Peyer's patch (tissue), 4 donors: ENCODE results near the gene TCF4.

ENCODE experiments used
- POLR2A ChIP-seq, 2 donors: fragments of 450-650 bp; IDR thresholded peaks; one replicate each; pipeline ENCODE4 v1.5.1; 2017; ENCODE audit warnings: antibody characterized with exemption in 2 of 2, mild to moderate bottlenecking in 2 of 2, moderate library complexity in 2 of 2
- TF ChIP-seq, protein P1 (sequence below), 6 experiments: fragments of 450-650 bp in 4 of 6; fragments of 200-600 bp in 2 of 6; sonication (generic) in 1 of 6; IDR thresholded peaks; one replicate each; pipeline ENCODE4 v1.5.1; 2017 to 2019; ENCODE audit warnings: antibody characterized with exemption in 6 of 6, mild to moderate bottlenecking in 3 of 6, moderate library complexity in 1 of 6

DNA sequence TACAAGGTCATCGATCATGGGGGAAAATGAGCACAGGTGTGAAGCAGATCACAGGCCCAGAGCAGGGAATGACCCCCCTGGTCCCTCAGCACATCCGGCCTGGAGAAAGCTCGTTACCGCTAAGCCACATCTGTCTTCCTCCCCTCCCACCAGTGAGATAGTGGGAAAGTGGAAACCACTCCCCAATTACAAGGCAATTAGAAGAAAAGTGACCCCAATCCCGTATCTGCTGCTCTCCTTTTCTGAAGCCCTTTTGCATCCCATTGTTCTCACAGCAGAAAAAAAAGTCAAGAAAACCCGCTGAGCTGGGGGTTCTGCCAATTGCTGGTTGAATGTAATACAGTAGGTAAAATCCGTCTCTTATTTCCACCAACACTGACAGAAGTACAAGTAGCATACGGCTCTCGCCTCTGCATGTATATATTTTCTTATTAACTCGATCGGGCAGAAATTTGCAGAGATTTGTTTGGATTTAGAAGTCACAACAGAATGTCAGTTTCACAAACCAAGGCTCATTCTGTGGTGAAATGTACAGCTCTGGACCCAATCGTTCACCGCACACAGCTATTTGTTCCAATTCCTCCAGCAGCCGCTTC is 287.0 kb downstream of the TCF4 start:
- TF ChIP-seq, protein P1, sequence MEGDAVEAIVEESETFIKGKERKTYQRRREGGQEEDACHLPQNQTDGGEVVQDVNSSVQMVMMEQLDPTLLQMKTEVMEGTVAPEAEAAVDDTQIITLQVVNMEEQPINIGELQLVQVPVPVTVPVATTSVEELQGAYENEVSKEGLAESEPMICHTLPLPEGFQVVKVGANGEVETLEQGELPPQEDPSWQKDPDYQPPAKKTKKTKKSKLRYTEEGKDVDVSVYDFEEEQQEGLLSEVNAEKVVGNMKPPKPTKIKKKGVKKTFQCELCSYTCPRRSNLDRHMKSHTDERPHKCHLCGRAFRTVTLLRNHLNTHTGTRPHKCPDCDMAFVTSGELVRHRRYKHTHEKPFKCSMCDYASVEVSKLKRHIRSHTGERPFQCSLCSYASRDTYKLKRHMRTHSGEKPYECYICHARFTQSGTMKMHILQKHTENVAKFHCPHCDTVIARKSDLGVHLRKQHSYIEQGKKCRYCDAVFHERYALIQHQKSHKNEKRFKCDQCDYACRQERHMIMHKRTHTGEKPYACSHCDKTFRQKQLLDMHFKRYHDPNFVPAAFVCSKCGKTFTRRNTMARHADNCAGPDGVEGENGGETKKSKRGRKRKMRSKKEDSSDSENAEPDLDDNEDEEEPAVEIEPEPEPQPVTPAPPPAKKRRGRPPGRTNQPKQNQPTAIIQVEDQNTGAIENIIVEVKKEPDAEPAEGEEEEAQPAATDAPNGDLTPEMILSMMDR (IDR thresholded peaks at IDR 0.05), result no peak
- no peak for TF ChIP-seq POLR2A (IDR thresholded peaks at IDR 0.05)
